HCT116 (cell line): ENCODE data around the gene RSAD1. TPM values are rescaled to one million over a fixed set of nuclear protein-coding genes. Genes with fewer than 3 reads are reported as not detected.

Source experiments
- ATAC-seq: fragments of 200-7000 bp; cut with Tn5 transposase; 2 replicates; pipeline ENCODE4 v1.9.1; 2020; ENCODE audit warnings: mild to moderate bottlenecking, moderate library complexity
- BruUV-seq: library from RNA; stranded (reverse); fragments of 400-500 nt; replicated peaks from 2 replicates; lab custom pipeline; 2021; lab: Mats Ljungman, UMichigan
- CTCF ChIA-PET: fragments of 300-600 bp; sonication (Branson Sonifier 250); formaldehyde crosslinking; loops from one replicate; lab custom pipeline; 2021; ENCODE audit warnings: antibody characterized with exemption; lab: Charles Lee
- POLR2A ChIA-PET: fragments of 300-600, 350-600 bp; sonication (Branson Sonifier 250); formaldehyde crosslinking; loops from one replicate; lab custom pipeline; 2021; ENCODE audit warnings: antibody characterized with exemption; lab: Charles Lee
- RAD21 ChIA-PET, 2 experiments: fragments of 300-600 bp; sonication (Branson Sonifier 250); formaldehyde crosslinking; loops; one replicate each; lab custom pipeline; 2023; ENCODE audit warnings: low total read pairs in 2 of 2; ENCODE audit not compliant: uncharacterized antibody in 2 of 2, unreplicated experiment in 2 of 2, low non-redundant PET in 1 of 2; lab: Charles Lee
- DNase-seq: peaks from one replicate; pipeline ENCODE4 v3.0.0-alpha.2; 2010; ENCODE audit warnings: low read depth, low spot score
- H2AFZ ChIP-seq: fragments of 200-600 bp; shearing (Covaris generic), sonication (generic); 2 replicates; pipeline ENCODE4 v1.6.1; 2017; ENCODE audit warnings: low read depth, mixed run types, mixed read lengths, antibody characterized with exemption, low read length; ENCODE audit not compliant: poor library complexity, severe bottlenecking
- H3K27ac ChIP-seq: 2 replicates; pipeline ENCODE4 v1.5.1; 2012; ENCODE audit warnings: low read depth, low read length
- H3K27me3 ChIP-seq: fragments of 200-600 bp; sonication (generic); 2 replicates; pipeline ENCODE4 v1.6.1; 2016; ENCODE audit warnings: mixed run types, low read length, mixed read lengths; ENCODE audit not compliant: insufficient read depth
- H3K36me3 ChIP-seq, 2 experiments: fragments of 200-500 bp in 1 of 2; fragments of 200-600 bp in 1 of 2; sonication (Bioruptor generic) in 1 of 2; sonication (generic) in 1 of 2; 2 replicates each; pipeline versions ENCODE4 v1.5.1 to v1.6.1; 2014 to 2016; ENCODE audit warnings: low read length in 2 of 2, inconsistent platforms in 1 of 2, mixed read lengths in 1 of 2, mixed run types in 1 of 2; ENCODE audit not compliant: insufficient read depth in 2 of 2, control insufficient read depth in 1 of 2
- H3K4me1 ChIP-seq, 2 experiments: fragments of 200-600 bp in 1 of 2; sonication (generic) in 1 of 2; 2 replicates each; pipeline versions ENCODE4 v1.5.1 to v1.6.1; 2012 to 2017; ENCODE audit warnings: low read length in 2 of 2, inconsistent platforms in 1 of 2, mild to moderate bottlenecking in 1 of 2, mixed read lengths in 1 of 2, mixed run types in 1 of 2, moderate library complexity in 1 of 2; ENCODE audit not compliant: insufficient read depth in 2 of 2, control insufficient read depth in 1 of 2
- H3K4me2 ChIP-seq: fragments of 200-600 bp; sonication (generic); 2 replicates; pipeline ENCODE4 v1.6.1; 2017; ENCODE audit warnings: mixed run types, low read length, mixed read lengths
- H3K4me3 ChIP-seq, 2 experiments: fragments of 200-600 bp in 1 of 2; sonication (generic) in 1 of 2; replicated peaks in 1 of 2; 2 replicates each; pipeline ENCODE4 v1.5.1; 2011 to 2016; ENCODE audit warnings: low read length in 2 of 2, control low read depth in 1 of 2, low read depth in 1 of 2, mild to moderate bottlenecking in 1 of 2, mixed read lengths in 1 of 2, mixed run types in 1 of 2
- H3K79me2 ChIP-seq: fragments of 200-600 bp; sonication (generic); 2 replicates; pipeline ENCODE4 v1.6.1; 2017; ENCODE audit warnings: mild to moderate bottlenecking, mixed run types, low read length, moderate library complexity, mixed read lengths; ENCODE audit not compliant: insufficient read depth
- H3K9ac ChIP-seq: fragments of 200-600 bp; sonication (generic); 2 replicates; pipeline ENCODE4 v1.6.1; 2016; ENCODE audit warnings: low read length, mixed read lengths
- H3K9me2 ChIP-seq: fragments of 200-600 bp; sonication (generic), shearing (Covaris generic); 2 replicates; pipeline ENCODE4 v1.6.1; 2017; ENCODE audit warnings: mixed run types, mild to moderate bottlenecking, moderate library complexity; ENCODE audit not compliant: insufficient read depth
- H3K9me3 ChIP-seq, 2 experiments: fragments of 200-500 bp in 1 of 2; fragments of 200-600 bp in 1 of 2; sonication (Bioruptor generic) in 1 of 2; sonication (generic) in 1 of 2; 2 replicates each; pipeline ENCODE4 v1.6.1; 2014 to 2017; ENCODE audit warnings: low read length in 2 of 2, mixed read lengths in 2 of 2, inconsistent platforms in 1 of 2, low read depth in 1 of 2, mild to moderate bottlenecking in 1 of 2, mixed run types in 1 of 2, moderate library complexity in 1 of 2; ENCODE audit not compliant: control insufficient read depth in 1 of 2, insufficient read depth in 1 of 2
- H4K20me1 ChIP-seq: fragments of 200-600 bp; sonication (generic), shearing (Covaris generic); 2 replicates; pipeline ENCODE4 v1.6.1; 2017; ENCODE audit warnings: mixed run types, mild to moderate bottlenecking, moderate library complexity; ENCODE audit not compliant: insufficient read depth
- CBX3 ChIP-seq: IDR thresholded peaks from 2 replicates; pipeline ENCODE4 v1.6.1; 2012; ENCODE audit warnings: low read depth
- POLR2AphosphoS5 ChIP-seq: IDR thresholded peaks from 2 replicates; pipeline ENCODE4 v1.6.1; 2011; ENCODE audit warnings: mild to moderate bottlenecking, low read depth, low read length, moderate library complexity
- RAD21 ChIP-seq: IDR thresholded peaks from 2 replicates; pipeline ENCODE4 v1.6.1; 2012; ENCODE audit warnings: low read depth, mild to moderate bottlenecking
- REST ChIP-seq: IDR thresholded peaks from 2 replicates; pipeline ENCODE4 v1.6.1; 2012; ENCODE audit warnings: low read depth
- TCF7L2 ChIP-seq: IDR thresholded peaks from 2 replicates; pipeline ENCODE4 v1.7.0; 2011; ENCODE audit warnings: borderline replicate concordance, inconsistent platforms; ENCODE audit not compliant: insufficient read depth, insufficient read length; ENCODE audit errors: extremely low read depth
- intact Hi-C: fragments of 100-400 bp; cut with micrococcal nuclease; formaldehyde crosslinking; loops from 2 replicates; pipeline ENCODE4 v1.10.0; 2022
- total RNA-seq: library from RNA; stranded (reverse); gene quantifications from one replicate; pipeline ENCODE4 v1.2.1, GENCODE V29; 2021; ENCODE audit not compliant: unreplicated experiment

Gene RSAD1
- total RNA-seq, 1 experiment from 2014 or later = 82.7 TPM

GRCh38 chr17:50527155-50527762, 48.6 kb downstream of the RSAD1 start:
- Histone ChIP-seq H3K27me3 (no peaks in the 10 kb centered on the region), H3K4me2 (no peak overlapping the region), H2AFZ (no peak overlapping the region), H3K79me2 (no peaks in the 10 kb centered on the region), H3K4me1 (peaks cover 13% of the 10 kb centered on the region in 2 experiments), H3K9me3 (no peaks in the 10 kb centered on the region), H3K27ac (no peak overlapping the region), H4K20me1 (no peaks in the 10 kb centered on the region), H3K9me2 (no peaks in the 10 kb centered on the region), H3K9ac (no peak overlapping the region), H3K36me3 (no peaks in the 10 kb centered on the region), H3K4me3 (no peak overlapping the region)
- ChIA-PET POLR2A (no interaction called here), RAD21 (no interaction called here), CTCF (no interaction called here)
- no peak for DNase-seq
- TF ChIP-seq REST (no peak), POLR2AphosphoS5 (no peak), RAD21 (no peak), TCF7L2 (no peak), CBX3 (no peak)
- no peak for ATAC-seq
- no TSS peak for BruUV-seq
- intact Hi-C loops = no loop called here
